SU-DHL-6 (cell line): ENCODE results near the gene NAA60.

Experiments used
- H2AFZ ChIP-seq: fragments of 200-600 bp; sonication (generic); 2 replicates; pipeline ENCODE4 v1.6.1; 2014; ENCODE audit warnings: low read depth, mild to moderate bottlenecking, moderate library complexity, mixed read lengths, antibody characterized with exemption, low read length; ENCODE audit not compliant: severe bottlenecking
- H3F3A ChIP-seq: fragments of 200-600 bp; shearing (Covaris generic); 2 replicates; pipeline ENCODE4 v1.6.0; 2016; ENCODE audit warnings: antibody characterized with exemption, mild to moderate bottlenecking; ENCODE audit not compliant: insufficient read depth
- H3K27ac ChIP-seq: fragments of 200-600 bp; sonication (generic); 2 replicates; pipeline ENCODE4 v1.5.1; 2016; ENCODE audit warnings: low read depth, mild to moderate bottlenecking, low read length, moderate library complexity, mixed read lengths
- H3K27me3 ChIP-seq: fragments of 200-600 bp; sonication (generic), shearing (Covaris generic); 2 replicates; pipeline ENCODE4 v1.6.0; 2014; ENCODE audit warnings: mild to moderate bottlenecking, low read length
- H3K36me3 ChIP-seq: fragments of 200-600 bp; sonication (generic); 2 replicates; pipeline ENCODE4 v1.6.1; 2014; ENCODE audit warnings: mild to moderate bottlenecking, low read length, mixed read lengths
- H3K4me2 ChIP-seq: fragments of 300-600, 200-600 bp; shearing (Covaris generic), sonication (generic); 2 replicates; pipeline ENCODE4 v1.6.0; 2014; ENCODE audit warnings: low read length, low read depth, mild to moderate bottlenecking; ENCODE audit not compliant: poor library complexity, severe bottlenecking
- H3K4me3 ChIP-seq: fragments of 200-600 bp; sonication (generic); 2 replicates; pipeline ENCODE4 v1.5.1; 2014; ENCODE audit warnings: antibody characterized with exemption, low read length, mild to moderate bottlenecking, mixed read lengths; ENCODE audit not compliant: insufficient read depth, poor library complexity, severe bottlenecking
- H3K79me2 ChIP-seq: fragments of 200-600 bp; sonication (generic); 2 replicates; pipeline ENCODE4 v1.6.1; 2014; ENCODE audit warnings: mild to moderate bottlenecking, low read length, moderate library complexity; ENCODE audit not compliant: insufficient read depth
- H3K9ac ChIP-seq: fragments of 200-600 bp; sonication (generic); 2 replicates; pipeline ENCODE4 v1.7.0; 2014; ENCODE audit warnings: mild to moderate bottlenecking, low read length
- H3K9me2 ChIP-seq: fragments of 200-600 bp; sonication (generic); replicated peaks from 2 replicates; pipeline ENCODE4 v1.6.1; 2014; ENCODE audit warnings: low read length; ENCODE audit not compliant: insufficient read depth
- H3K9me3 ChIP-seq: fragments of 200-600 bp; sonication (generic); 2 replicates; pipeline ENCODE4 v1.6.1; 2014; ENCODE audit warnings: low read length, mixed read lengths; ENCODE audit not compliant: insufficient read depth
- H4K20me1 ChIP-seq: fragments of 200-600 bp; sonication (generic); 2 replicates; pipeline ENCODE4 v1.6.1; 2014; ENCODE audit warnings: low read depth, mild to moderate bottlenecking, antibody characterized with exemption, low read length, moderate library complexity, mixed read lengths
- EZH2phosphoT487 ChIP-seq: fragments of 200-600 bp; sonication (generic), shearing (Covaris generic); conservative IDR thresholded peaks from 2 replicates; pipeline ENCODE4 v1.6.1; 2018; ENCODE audit warnings: mild to moderate bottlenecking, antibody characterized with exemption, low read length, moderate library complexity, mixed read lengths
- TF ChIP-seq, protein P1 (sequence below): fragments of 200-600 bp; sonication (generic); IDR thresholded peaks from one replicate; pipeline ENCODE4 v1.5.1; 2017; ENCODE audit warnings: antibody characterized with exemption, mild to moderate bottlenecking, low read length, moderate library complexity; ENCODE audit not compliant: insufficient read depth, poor library complexity, severe bottlenecking

NAA60 gene

DNA sequence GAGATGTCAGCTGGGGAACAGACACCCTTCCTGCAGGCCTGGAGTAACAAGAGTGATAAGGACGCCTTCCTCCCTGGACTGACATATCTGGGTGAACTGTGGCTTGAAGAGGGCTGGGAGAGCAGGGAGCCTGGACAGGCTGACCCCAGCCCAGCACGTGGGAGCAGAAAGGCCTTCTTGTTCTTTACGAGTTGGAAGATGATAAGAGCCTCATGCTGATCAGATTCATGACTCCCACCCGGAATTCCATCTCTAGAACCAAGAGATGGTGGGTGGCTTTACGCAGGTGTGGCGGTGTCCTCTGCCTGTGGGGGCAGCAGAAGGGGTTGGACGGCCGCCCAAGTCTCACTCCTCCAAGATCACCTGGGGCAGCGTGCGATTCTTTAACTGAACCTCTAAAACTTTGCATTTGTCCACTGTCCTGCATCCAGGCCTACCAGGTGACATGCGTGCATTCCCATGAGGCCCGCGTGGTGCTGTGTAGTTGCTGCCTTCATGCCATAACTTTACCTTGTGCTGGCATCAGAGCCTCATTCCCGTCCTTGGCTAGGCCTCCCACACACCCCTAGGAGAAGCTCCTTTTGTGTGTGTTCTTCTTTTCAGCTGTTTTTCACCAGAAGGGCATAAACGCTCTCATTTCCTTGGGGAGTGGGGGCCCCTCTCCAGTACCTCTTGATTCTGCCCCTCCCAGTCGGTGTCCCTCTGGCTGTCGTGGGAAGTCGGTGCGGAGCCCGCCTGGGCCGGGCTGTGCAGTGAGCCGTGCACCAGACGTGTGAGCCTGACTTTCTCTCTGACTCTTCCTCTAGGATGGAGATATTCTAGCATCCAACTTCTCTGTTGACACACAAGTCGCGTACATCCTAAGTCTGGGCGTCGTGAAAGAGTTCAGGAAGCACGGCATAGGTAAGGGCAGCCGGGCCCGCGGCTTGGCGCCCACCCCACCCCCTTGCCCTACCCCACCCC, 38.5 kb downstream of the NAA60 start:
- H3K27me3 ChIP-seq, result no peaks in the 10 kb centered on the region
- no peak overlapping the region for H3K27ac ChIP-seq
- no peaks in the 10 kb centered on the region for H3K9me3 ChIP-seq
- no peaks in the 10 kb centered on the region for H3K9me2 ChIP-seq
- H3K9ac ChIP-seq, result no peak overlapping the region
- TF ChIP-seq EZH2phosphoT487, result no peak
- no peaks in the 10 kb centered on the region for H3K36me3 ChIP-seq
- H3K4me2 ChIP-seq, result no peak overlapping the region
- no peaks in the 10 kb centered on the region; the same call in 1 of the 2 replicates for H4K20me1 ChIP-seq
- H3K79me2 ChIP-seq, result peaks cover 22% of the 10 kb centered on the region
- no peak overlapping the region for H3K4me3 ChIP-seq
- H2AFZ ChIP-seq, result no peak overlapping the region
- no peaks in the 10 kb centered on the region for H3F3A ChIP-seq

DNA sequence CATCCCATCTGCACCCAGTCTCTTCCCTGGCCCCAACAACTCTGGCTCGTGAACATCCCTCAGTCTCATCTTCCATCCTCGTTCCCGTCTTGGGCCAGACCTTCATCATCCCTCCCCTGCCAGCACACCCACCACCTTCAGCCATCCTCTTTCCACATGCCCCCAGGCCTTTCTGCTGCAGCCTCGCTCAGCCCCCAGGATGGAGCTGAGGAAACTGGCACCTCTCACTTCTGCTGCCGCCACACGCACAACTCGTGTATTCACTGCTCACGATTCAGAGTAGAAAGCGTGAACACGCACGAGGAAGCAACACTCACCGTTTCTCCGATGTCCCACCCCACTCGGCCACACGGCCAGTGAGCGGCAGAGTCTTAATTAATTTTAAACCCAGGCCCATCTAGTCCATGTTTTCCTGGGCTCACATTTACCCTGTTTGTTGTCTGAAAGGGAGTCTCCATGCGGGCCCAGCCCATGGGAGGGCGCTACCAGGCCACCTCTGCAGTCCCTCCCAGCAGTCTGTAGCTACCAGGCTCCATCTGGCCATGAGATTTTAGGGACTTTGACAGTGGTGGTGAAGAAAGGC, 39.3 kb downstream of the NAA60 start:
- no peak overlapping the region for H3K9ac ChIP-seq
- H3K4me3 ChIP-seq, result no peak overlapping the region
- H3K36me3 ChIP-seq, result no peaks in the 10 kb centered on the region
- peaks cover 18% of the 10 kb centered on the region for H3K79me2 ChIP-seq
- H2AFZ ChIP-seq, result no peak overlapping the region
- H3K27me3 ChIP-seq, result no peaks in the 10 kb centered on the region
- H3K27ac ChIP-seq, result no peak overlapping the region
- H4K20me1 ChIP-seq, result no peaks in the 10 kb centered on the region; the same call in 1 of the 2 replicates
- H3K4me2 ChIP-seq, result no peak overlapping the region
- TF ChIP-seq, protein P1, sequence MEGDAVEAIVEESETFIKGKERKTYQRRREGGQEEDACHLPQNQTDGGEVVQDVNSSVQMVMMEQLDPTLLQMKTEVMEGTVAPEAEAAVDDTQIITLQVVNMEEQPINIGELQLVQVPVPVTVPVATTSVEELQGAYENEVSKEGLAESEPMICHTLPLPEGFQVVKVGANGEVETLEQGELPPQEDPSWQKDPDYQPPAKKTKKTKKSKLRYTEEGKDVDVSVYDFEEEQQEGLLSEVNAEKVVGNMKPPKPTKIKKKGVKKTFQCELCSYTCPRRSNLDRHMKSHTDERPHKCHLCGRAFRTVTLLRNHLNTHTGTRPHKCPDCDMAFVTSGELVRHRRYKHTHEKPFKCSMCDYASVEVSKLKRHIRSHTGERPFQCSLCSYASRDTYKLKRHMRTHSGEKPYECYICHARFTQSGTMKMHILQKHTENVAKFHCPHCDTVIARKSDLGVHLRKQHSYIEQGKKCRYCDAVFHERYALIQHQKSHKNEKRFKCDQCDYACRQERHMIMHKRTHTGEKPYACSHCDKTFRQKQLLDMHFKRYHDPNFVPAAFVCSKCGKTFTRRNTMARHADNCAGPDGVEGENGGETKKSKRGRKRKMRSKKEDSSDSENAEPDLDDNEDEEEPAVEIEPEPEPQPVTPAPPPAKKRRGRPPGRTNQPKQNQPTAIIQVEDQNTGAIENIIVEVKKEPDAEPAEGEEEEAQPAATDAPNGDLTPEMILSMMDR, result no peak
- no peak for TF ChIP-seq EZH2phosphoT487
- H3F3A ChIP-seq, result no peaks in the 10 kb centered on the region
- no peaks in the 10 kb centered on the region for H3K9me2 ChIP-seq
- H3K9me3 ChIP-seq, result no peaks in the 10 kb centered on the region

DNA sequence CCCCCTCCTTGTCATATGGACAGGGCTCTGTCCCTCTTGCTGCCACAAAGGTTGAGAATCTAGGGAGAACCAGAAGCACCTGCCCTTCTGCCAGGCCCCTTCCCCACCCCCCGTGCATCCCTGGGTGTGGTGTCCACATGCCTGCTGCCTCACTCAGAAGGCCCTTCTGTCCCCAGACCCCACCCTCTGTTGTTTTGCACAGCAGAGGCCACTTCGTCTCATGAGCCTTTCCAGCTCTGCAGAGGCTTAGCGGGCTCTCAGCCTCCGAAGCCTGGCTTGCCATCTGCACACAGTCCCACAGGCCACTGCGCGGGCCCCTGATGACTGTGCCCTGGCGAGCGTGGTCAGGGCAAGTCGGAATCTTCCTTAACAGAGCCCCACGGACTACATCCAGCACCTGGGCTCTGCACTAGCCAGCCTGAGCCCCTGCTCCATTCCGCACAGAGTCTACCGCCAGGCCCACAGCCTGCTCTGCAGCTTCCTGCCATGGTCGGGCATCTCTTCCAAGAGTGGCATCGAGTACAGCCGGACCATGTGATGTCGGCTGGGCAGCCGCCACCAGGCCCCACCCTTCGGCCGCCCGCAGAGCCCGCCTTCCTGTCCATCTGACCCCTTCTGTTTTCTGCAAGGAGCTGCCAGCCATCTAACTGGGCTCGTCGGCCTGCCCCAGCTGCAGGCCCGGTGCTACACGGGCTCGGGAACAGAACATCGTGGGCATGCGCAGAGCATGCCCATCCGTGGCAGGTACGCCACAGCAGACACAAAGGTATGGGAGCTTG, 41.0 kb downstream of the NAA60 start:
- no peaks in the 10 kb centered on the region for H3K9me3 ChIP-seq
- TF ChIP-seq, protein P1, result no peak
- no peak for TF ChIP-seq EZH2phosphoT487
- H3K36me3 ChIP-seq, result no peaks in the 10 kb centered on the region
- H3K27me3 ChIP-seq, result no peaks in the 10 kb centered on the region
- no peaks in the 10 kb centered on the region for H3F3A ChIP-seq
- H3K79me2 ChIP-seq, result peaks cover 6% of the 10 kb centered on the region; the same call in 1 of the 2 replicates
- H3K9ac ChIP-seq, result no peak overlapping the region
- H3K27ac ChIP-seq, result no peak overlapping the region
- no peaks in the 10 kb centered on the region for H4K20me1 ChIP-seq
- no peak overlapping the region for H3K4me3 ChIP-seq
- H3K9me2 ChIP-seq, result no peaks in the 10 kb centered on the region
- no peak overlapping the region for H2AFZ ChIP-seq
- H3K4me2 ChIP-seq, result no peak overlapping the region
